Upper lobe of left lung (tissue), 6 donors: ENCODE measurements around the gene CARD11. TPM values are rescaled to one million over a fixed set of nuclear protein-coding genes. Genes with fewer than 3 reads are reported as not detected.

ENCODE experiments used
- ATAC-seq, 2 donors: fragments of 200-7000 bp; cut with Tn5 transposase; one replicate each; pipeline ENCODE4 v1.9.1; 2022; ENCODE audit warnings: mild to moderate bottlenecking in 2 of 2, moderate library complexity in 2 of 2; ENCODE audit not compliant: low FRiP score in 2 of 2
- DNase-seq, 2 donors: peaks; one replicate each; pipeline ENCODE4 v3.0.0-alpha.2; 2019 to 2020
- H3K27ac ChIP-seq, 4 donors: fragments of 200-600 bp; sonication (generic); one replicate each; pipeline ENCODE4 v1.5.1; 2016 to 2019
- H3K27me3 ChIP-seq, 4 donors: fragments of 200-600 bp; sonication (generic); one replicate each; pipeline ENCODE4 v1.5.1; 2017 to 2019
- H3K36me3 ChIP-seq, 4 donors: fragments of 200-600 bp; sonication (generic); one replicate each; pipeline ENCODE4 v1.5.1; 2016 to 2019
- H3K4me1 ChIP-seq, 4 donors: fragments of 200-600 bp; sonication (generic); one replicate each; pipeline ENCODE4 v1.5.1; 2018 to 2019
- H3K4me3 ChIP-seq, 4 donors: fragments of 200-600 bp; sonication (generic); one replicate each; pipeline ENCODE4 v1.5.1; 2017 to 2019; ENCODE audit warnings: mild to moderate bottlenecking in 2 of 4, moderate library complexity in 1 of 4
- H3K9me3 ChIP-seq, 4 donors: fragments of 200-600 bp; sonication (generic); one replicate each; pipeline ENCODE4 v1.5.1; 2018 to 2019
- EP300 ChIP-seq, 4 donors: sonication (generic); formaldehyde crosslinking; IDR thresholded peaks; one replicate each; pipeline ENCODE4 v1.5.1; 2017; ENCODE audit warnings: antibody characterized with exemption in 4 of 4, control low read depth in 2 of 4
- POLR2A ChIP-seq, 4 donors: fragments of 450-650 bp; IDR thresholded peaks; one replicate each; pipeline ENCODE4 v1.5.1; 2016 to 2017; ENCODE audit warnings: antibody characterized with exemption in 4 of 4, mild to moderate bottlenecking in 2 of 4
- POLR2AphosphoS5 ChIP-seq, 2 donors: sonication (generic); formaldehyde crosslinking; IDR thresholded peaks; one replicate each; pipeline ENCODE4 v1.5.1; 2017; ENCODE audit warnings: antibody characterized with exemption in 2 of 2
- WGBS, 2 donors: methylation state at CpG; one replicate each; pipeline ENCODE4 v1.1.5; 2017 to 2018; 5-methylcytosine and 5-hydroxymethylcytosine counted together
- total RNA-seq, 6 donors: library from RNA; depleted of rRNA in 4 of 6; stranded (reverse); fragments of >200 nt in 4 of 6; gene quantifications; one replicate each; pipeline versions ENCODE4 v1.1.0 to v1.2.1, GENCODE V29; 2016 to 2021
- TF ChIP-seq, protein P1 (sequence below), 6 experiments: fragments of 450-650 bp in 4 of 6; fragments of 200-600 bp in 2 of 6; sonication (generic) in 2 of 6; IDR thresholded peaks; one replicate each; pipeline ENCODE4 v1.5.1; 2016 to 2019; ENCODE audit warnings: antibody characterized with exemption in 6 of 6
- donor health status: DM: no; HTN: no; CAD: no; lungs with moderate emphysema.
- donor health status: DM: no; HTN: yes; CAD: no; lungs with severe emphysema.

CARD11 gene
- total RNA-seq, result 10 to 100 TPM in 1 of 6 donors, 1 to 10 TPM in 5; 2.8 to 16.8 (median 6.8) TPM

DNA sequence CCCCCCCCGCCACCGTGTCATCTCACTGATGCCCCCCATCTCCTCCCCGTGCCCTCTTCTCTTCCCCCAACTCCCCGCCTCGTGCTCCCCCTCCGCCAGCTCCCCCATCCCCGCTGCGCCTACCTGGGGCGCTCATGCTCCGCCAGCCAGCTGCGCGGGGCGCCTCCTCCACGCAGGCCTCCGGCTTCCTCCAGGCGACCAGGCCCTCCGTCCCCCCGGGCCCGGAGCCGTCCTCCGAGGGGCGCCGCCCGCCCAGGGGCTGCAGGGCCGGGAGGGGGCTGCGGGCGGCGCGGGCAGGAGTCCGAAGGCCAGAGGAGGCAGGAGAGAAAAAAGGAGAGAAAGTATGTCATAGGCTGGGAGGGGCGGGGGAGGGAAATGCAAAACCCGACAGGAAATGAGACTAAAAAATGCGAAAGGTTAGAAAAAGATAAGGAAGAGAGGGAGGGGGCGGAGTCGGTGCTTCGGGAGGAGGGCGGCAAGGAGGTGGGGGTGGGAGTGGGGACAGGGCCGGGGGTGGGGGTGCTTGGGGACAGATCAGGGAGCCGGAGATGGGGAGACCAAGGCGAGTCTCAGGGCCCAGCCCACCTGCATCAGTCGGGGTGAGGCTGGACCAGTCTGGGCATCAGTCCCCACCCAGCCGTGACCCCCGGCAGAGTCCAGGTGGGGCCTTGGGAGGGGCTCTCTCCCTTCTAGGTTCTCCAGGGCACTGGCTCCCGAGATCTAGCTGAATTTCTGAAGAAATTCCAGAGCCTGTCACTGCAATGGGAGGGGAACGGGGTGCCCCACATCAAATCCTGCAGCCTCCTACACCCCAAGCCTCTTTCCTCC, at the start of gene CARD11:
TSS of gene CARD11 (minus strand) at position 324 of the 828 bp plus-strand sequence. CDS start 85,361 bp downstream, outside the sequence.
- ATAC-seq (no peak), DNase-seq (peak in 1 of 2 donors; percentile 84)
- Histone ChIP-seq H3K27ac (peak within 1 kb of the TSS in 2 of 4 donors; percentile 61 to 68), H3K4me3 (peak within 1 kb of the TSS in 3 of 4 donors; percentile 38 to 47 (median 45)), H3K4me1 (peaks cover 0 to 7% (median 2%) of the 10 kb centered on the region in 4 donors), H3K9me3 (no peaks in the 10 kb centered on the region), H3K27me3 (peaks cover 0 to 11% (median 3%) of the 10 kb centered on the region in 4 donors), H3K36me3 (no peaks in the 10 kb centered on the region)
- 7 to 11% methylated on average over 11 to 34 of the region's 45 CpGs for WGBS, 2 donors
- no peak for TF ChIP-seq EP300 (IDR thresholded peaks at IDR 0.05)
- TF ChIP-seq POLR2A (IDR thresholded peaks at IDR 0.05), result no peak
- TF ChIP-seq POLR2AphosphoS5 (IDR thresholded peaks at IDR 0.05), result no peak

DNA sequence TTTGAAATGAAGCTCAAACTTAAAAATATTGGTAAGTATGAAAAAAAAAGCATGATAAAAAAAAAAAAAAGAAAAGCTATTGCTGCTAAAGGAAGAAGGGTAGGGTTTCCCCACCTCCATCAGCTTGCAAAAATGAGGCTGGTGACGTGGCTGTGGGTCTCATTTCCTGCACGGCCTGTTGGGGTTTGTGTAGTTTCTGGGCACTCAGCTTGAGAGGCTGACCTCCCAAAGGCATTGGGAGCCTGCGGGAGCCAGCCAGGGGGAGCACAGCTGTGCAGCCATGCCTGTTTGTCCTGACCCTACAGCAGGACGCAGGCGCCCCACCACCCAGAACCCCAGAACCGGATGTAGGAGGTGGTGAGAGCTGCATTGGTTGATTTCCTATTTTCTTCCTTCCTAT, 48.8 kb upstream of the CARD11 start:
- Histone ChIP-seq H3K4me3 (no peak overlapping the region), H3K27me3 (no peaks in the 10 kb centered on the region), H3K4me1 (no peaks in the 10 kb centered on the region), H3K27ac (peak overlapping the region in 1 of 4 donors; percentile 27), H3K36me3 (no peaks in the 10 kb centered on the region), H3K9me3 (no peaks in the 10 kb centered on the region)
- WGBS, 2 donors, result 39 to 62% methylated on average over 6 of the region's 6 CpGs
- peak in 1 of 2 donors; percentile 49 for ATAC-seq
- peak in 1 of 2 donors; percentile 14 for TF ChIP-seq POLR2AphosphoS5 (IDR thresholded peaks at IDR 0.05)
- TF ChIP-seq POLR2A (IDR thresholded peaks at IDR 0.05), result no peak
- peak; percentile 54 to 59 for DNase-seq

DNA sequence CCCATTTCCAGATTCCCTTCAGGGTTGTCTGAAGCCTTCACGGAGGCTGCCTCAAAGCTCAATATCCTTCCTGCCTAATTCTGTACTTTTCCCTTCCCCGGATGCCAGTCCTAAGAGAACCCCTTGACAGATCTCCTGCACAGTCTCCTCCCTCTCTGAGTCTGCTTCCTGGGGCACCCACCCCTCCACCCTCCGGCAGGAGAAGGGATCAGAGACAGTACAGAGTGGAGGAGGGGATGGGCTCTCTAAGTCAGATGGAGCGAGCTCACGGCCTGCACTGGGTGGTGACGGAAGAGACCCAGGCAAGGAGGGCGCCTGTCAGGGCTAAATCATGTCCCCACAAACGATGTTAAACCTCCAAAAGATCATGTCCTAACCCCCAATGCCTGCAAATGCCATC, 48.0 kb upstream of the CARD11 start:
- no peaks in the 10 kb centered on the region for H3K9me3 ChIP-seq
- H3K27ac ChIP-seq, result peak overlapping the region in 2 of 4 donors; percentile 26 to 27
- H3K36me3 ChIP-seq, result no peaks in the 10 kb centered on the region
- H3K4me3 ChIP-seq, result no peak overlapping the region
- DNase-seq (no peak), ATAC-seq (no peak)
- 72 to 80% methylated on average over 8 of the region's 8 CpGs for WGBS, 2 donors
- H3K27me3 ChIP-seq, result no peaks in the 10 kb centered on the region
- TF ChIP-seq POLR2A (IDR thresholded peaks at IDR 0.05) (no peak), POLR2AphosphoS5 (IDR thresholded peaks at IDR 0.05) (no peak), EP300 (IDR thresholded peaks at IDR 0.05) (no peak)
- TF ChIP-seq, protein P1, sequence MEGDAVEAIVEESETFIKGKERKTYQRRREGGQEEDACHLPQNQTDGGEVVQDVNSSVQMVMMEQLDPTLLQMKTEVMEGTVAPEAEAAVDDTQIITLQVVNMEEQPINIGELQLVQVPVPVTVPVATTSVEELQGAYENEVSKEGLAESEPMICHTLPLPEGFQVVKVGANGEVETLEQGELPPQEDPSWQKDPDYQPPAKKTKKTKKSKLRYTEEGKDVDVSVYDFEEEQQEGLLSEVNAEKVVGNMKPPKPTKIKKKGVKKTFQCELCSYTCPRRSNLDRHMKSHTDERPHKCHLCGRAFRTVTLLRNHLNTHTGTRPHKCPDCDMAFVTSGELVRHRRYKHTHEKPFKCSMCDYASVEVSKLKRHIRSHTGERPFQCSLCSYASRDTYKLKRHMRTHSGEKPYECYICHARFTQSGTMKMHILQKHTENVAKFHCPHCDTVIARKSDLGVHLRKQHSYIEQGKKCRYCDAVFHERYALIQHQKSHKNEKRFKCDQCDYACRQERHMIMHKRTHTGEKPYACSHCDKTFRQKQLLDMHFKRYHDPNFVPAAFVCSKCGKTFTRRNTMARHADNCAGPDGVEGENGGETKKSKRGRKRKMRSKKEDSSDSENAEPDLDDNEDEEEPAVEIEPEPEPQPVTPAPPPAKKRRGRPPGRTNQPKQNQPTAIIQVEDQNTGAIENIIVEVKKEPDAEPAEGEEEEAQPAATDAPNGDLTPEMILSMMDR (IDR thresholded peaks at IDR 0.05), result no peak
- H3K4me1 ChIP-seq, result no peaks in the 10 kb centered on the region

DNA sequence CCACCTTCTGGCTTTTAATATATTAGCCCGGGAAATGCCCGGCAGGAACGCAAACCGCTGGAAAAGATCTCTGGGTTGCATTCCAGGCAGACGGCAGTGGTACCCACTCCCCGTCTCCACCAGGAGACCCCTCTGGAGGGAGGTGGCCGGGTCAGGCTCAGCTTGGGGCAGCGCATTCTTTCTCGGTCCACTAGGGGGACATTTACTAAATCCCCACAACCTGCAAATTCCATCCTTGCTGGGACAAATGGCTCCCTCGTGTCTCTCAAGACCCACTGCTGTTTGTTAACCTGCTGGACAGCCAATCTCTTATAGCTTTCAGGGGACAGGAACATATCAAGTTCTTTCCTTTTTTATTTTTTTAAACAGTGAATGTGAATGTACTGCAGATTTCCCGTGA, 45.8 kb upstream of the CARD11 start:
- Histone ChIP-seq H3K27ac (no peak overlapping the region), H3K27me3 (no peaks in the 10 kb centered on the region), H3K9me3 (no peaks in the 10 kb centered on the region), H3K4me3 (no peak overlapping the region), H3K36me3 (no peaks in the 10 kb centered on the region), H3K4me1 (no peaks in the 10 kb centered on the region)
- ATAC-seq (no peak), DNase-seq (no peak)
- TF ChIP-seq, protein P1 (IDR thresholded peaks at IDR 0.05), result peak; percentile 13 to 39 (median 21)
- no peak for TF ChIP-seq POLR2A (IDR thresholded peaks at IDR 0.05)
- no peak for TF ChIP-seq POLR2AphosphoS5 (IDR thresholded peaks at IDR 0.05)
- WGBS, 2 donors, result 42 to 44% methylated on average over 5 to 11 of the region's 11 CpGs

- 40 to 49% methylated on average over 7 of the region's 7 CpGs for WGBS, 2 donors
- ATAC-seq (no peak), DNase-seq (no peak)
- no peak overlapping the region for H3K4me3 ChIP-seq
- TF ChIP-seq, protein P1 (IDR thresholded peaks at IDR 0.05), result no peak
- TF ChIP-seq POLR2A (IDR thresholded peaks at IDR 0.05) (no peak), POLR2AphosphoS5 (IDR thresholded peaks at IDR 0.05) (no peak), EP300 (IDR thresholded peaks at IDR 0.05) (no peak)
- no peaks in the 10 kb centered on the region for H3K36me3 ChIP-seq
- H3K9me3 ChIP-seq, result no peaks in the 10 kb centered on the region
- H3K27me3 ChIP-seq, result no peaks in the 10 kb centered on the region
- no peak overlapping the region for H3K27ac ChIP-seq
- no peaks in the 10 kb centered on the region for H3K4me1 ChIP-seq
Observed at GRCh38 chr7:3087243-3087755, 43.6 kb upstream of the CARD11 start.
